Stimulated activated CD4-positive, alpha-beta T cell treated with anti-CD3 and anti-CD28 coated beads, TNF-alpha, amount 100 ng/mL, for 1 hour (primary cell): ENCODE data around the gene APOBEC3H.
A peak's percentile ranks its signal among the peaks of the same experiment; 100 is the strongest.

ENCODE experiments used
- DNase-seq, 3 donors: peaks; one replicate each; pipeline ENCODE4 v3.0.0-alpha.2; 2020; ENCODE audit warnings: low read depth in 3 of 3, low spot score in 1 of 3

APOBEC3H gene

DNA sequence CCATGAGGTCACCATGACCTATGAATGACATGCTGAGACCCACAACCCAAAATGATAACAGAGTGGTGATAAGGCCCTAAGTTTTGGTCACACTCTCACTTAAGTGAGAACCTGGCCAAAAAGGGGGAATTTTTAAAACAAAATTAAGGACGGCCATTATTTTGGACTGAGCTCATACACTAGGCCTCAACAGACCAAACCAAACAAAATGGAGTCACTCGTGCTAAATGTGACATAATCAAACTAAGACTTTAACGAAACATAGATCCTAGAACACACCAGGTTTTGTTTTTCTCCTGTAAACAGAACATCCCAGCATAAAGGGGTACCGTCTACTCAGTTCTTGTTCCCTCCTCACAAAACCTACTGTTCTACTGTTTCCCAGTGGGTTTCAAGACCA lies 11.4 kb downstream of the APOBEC3H start:
- no peak for DNase-seq

DNA sequence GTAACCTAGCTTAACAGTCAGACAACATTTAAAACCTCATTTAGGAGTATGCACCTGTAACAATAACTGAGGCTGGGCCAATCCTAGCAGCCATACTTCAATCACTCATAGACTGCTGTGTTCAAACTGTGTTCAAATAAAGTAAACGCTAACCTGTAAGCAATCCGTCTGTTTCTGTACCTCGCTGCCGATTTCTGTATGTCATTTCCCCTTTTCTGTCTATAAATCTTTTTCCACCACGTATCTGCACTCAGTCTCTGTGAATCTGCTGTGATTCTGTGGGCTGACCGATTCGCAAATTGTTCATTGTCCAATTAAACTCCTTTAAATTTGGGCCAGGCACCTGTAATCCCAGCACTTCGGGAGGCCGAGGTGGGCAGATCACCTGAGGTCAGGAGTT lies 12.3 kb downstream of the APOBEC3H start:
- no peak for DNase-seq

DNA sequence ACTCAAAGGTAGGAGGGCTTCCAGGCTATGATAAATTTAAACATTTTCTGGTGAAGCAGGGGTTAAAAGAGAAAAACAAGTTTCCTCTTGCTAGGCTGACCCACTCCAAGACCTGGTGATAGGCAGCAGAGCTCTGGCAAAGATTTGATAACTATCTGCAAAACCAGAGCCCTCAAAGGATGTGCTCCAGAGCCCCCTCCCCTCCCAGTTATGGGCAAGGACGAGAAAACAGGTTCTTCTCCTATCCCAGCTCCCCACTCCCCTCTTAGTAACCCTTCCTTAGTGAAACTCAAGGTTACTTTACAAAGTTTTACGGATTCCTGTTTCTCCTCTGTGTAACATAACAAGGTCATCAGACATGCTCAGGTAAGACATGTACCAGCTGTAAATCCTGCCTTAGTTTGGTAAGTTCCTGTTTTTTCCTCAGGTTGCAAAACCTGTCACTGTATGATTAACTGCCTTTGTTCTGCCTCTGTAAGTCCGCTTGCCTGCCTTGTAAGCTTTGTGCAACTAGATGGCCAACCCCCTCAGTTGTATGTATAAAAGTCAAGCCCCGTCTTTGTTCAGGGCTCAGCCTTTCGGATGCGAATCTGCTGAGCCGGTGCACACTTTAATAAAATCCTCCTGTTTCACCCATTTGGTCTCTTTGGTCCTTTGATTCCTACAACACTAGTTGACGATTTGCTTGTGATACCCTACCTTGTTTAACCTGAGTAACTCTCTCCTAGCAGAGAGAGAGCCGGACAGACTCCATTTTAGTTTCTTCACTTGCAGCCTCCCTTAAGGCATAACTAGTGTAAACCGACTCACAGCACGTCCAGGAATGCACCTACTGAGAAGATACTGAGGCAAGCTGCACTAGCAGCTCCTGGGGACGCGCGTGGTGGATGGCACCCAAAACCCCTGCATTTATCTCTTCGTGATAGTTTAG lies 13.9 kb downstream of the APOBEC3H start:
- DNase-seq = no peak

DNA sequence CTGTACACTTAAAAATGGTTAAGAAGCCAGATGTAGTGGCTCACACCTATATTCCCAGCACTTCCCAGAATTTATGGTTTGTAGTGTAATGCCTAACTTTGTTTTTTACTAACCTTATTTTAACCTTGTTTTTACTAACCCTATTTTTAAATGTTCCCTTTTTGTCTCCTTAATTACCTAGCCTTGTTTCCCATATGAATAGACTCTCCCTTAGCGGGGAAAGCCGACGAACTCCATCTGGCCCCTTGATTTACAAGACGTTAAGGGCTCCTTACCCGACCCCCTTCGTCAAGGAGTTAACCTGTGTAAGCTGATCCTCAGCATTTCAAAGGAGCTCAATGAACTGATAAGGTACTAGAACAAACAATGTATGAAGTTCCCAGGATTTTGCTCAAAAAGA lies 17.1 kb downstream of the APOBEC3H start:
- DNase-seq = no peak

DNA sequence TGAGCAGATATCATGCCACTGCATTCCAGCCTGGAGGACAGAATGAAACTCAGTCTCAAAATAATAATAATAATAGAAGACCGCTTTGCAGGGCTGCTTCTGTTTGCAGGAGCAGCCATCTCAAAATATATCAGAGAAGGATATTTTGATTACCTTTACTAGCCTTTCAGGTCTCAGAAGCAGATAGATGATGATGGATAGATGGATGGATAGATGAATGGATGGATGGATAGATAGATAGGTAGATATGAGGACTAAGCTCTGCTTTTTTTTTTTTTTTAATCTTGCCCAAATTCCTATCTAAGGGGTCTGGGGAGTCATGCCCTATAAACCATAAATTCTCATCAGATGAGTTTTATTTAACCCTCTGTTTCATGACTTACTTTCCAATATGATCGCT lies 18.5 kb downstream of the APOBEC3H start:
- DNase-seq = no peak

DNA sequence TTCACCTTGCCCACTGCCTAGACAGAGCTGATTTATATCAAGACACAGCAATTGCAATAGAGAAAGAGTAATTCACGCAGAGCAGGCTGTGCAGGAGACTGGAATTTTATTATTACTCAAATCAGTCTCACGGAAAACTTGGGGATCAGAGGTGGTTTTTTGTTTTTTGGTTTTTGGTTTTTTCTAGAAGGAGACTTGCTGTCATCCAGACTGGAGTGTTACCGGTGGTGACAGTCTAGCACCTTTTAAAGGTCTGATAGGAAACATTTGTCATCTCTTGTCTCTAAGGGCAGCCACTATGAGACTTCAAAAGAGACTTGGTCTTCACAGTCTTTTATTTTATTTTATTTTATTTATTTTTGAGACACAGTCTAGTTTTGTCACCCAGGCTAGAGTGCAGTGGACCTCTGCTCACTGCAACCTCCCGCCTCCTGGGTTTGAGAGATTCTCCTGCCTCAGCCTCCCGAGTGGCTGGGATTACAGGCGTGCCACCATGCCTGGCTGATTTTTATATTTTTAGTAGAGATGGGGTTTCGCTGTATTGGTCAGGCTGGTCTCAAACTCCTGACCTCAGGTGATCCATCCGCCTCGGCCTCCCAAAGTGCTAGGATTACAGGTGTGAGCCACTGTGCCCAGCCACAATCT lies 19.1 kb downstream of the APOBEC3H start:
- no peak for DNase-seq

DNA sequence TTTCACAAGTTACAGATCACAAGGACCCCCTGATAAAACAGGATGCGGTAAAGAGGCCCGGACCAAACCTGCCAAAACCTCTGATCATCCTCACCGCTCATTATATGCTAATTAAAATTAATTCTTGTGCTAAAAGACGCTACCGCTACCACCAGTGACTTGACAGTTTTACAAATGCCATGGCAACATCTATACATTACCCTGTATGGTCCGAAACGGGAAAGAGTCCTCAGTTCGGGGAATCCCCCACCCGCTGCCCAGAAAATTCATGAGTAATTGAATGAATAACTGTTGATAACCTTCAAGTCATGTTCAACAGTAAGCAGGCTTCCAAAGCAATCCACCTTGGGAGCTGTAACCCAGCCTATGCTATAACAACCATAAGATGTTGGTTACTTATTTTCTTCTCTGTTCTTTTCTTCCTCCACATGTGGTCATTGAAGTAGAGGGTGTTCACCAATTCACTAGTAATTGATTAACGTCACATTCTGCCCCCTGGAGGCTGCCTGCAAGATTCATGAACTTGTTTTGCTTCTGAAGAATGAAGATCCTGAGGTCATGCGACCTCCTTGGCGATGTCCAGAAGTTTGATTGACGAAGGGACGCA lies 20.6 kb downstream of the APOBEC3H start:
- DNase-seq = peak; percentile 31 to 41 (median 35)

DNA sequence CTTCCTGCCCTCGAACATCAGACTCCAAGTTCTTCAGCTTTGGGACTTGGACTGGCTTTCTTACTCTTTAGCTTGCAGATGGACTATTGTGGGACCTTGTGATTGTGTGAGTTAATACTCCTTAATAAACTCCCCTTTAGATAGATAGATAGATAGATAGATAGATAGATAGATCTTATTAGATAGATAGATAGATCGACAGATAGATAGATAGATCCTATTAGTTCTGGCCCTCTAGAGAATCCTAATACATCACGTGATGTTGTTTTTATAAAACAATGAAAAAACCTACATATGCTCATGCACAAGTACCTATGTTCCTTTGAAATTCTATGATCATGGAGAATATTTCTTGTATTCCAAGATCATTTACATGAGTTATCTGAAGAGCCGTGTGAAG lies 23.9 kb downstream of the APOBEC3H start:
- DNase-seq = no peak

DNA sequence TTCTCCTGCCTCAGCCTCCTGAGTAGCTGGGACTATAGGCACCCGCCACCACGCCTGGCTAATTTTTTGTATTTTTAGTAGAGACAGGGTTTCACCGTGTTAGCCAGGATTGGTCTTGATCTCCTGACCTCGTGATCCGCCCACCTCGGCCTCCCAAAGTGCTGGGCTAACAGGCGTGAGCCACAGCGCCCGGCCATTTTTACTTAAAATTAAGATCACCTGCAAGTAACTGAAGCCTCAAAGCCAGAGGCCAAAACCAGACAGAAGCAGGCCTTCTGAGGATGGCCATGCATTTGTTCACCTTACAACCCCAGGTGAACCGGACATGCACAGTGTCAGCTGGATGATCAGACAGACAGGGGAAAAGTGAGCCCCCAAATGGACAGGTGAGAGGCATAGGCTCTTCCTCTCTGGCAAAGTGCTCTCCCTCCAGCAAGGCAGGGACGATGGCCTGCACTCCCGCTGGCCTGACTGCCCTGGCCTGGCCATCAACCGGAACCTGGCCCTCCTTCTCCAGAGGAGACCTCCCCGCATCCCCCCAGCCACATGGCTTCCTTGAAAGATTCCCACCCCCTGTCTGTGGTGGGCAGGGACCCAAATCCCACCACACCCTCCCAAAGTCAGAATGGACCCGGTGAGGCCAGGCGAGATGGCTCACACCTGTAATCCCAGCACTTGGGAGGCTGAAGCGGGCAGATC lies 25.9 kb downstream of the APOBEC3H start:
- no peak for DNase-seq

DNA sequence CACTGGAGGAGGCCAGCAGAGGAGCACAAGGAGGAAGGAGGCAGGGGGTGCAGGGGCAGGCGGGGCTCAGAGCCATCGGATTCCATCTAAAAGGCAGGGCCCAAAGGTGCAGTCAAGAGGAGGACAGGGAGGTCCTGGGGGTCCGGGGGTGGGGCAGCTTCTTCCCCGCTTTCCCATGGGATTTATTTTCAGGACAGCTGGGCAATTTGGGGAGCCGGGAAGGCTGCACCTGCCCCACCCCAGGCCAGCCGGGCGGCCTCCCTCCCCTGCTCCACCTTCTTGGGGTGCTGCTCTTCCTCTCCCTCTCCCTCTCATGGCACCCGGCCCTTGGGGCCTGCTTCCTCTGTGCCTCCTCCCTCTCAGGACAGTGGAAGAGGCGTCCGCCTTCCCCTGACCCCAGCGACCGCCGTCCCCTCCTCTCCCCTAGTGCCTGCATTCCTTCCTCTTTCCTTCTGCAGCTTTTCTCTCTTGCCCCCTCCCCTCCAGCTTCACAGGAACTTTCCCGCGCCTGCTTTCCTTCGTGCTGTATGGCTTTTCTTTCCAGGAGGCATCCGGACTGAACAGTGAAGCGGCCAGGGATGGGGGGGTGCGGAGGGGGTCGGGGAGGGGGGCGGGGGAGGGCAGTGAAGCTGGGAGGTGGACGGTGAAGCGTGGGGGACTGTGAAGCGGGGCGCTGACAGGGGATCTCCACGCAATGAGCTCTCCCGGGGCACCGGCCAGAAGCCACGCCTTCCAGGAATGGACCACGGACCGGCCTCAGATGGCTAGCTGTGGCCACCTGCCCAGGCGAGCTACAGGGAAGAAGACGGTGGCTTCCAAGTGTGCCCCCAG lies 26.9 kb downstream of the APOBEC3H start:
- DNase-seq = no peak

DNA sequence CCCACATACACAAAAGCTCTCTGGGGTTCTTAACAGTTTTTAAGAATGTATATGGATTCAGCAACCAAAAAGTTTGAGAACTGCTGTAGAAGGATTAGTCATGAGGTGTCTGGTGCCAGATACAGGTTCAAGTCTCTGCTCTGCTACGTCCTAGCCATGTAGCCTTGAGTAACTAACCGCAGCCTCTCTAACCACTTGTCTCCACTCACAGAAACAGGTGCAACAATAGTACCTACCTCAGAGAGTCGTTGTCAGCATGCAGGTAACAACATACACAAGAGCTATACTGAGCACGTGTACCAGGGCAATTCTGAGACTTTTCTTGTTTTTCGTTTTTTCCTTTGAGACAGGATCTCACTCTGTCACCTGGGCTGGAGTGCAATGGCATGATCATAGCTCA lies 28.6 kb downstream of the APOBEC3H start:
- DNase-seq = no peak

DNA sequence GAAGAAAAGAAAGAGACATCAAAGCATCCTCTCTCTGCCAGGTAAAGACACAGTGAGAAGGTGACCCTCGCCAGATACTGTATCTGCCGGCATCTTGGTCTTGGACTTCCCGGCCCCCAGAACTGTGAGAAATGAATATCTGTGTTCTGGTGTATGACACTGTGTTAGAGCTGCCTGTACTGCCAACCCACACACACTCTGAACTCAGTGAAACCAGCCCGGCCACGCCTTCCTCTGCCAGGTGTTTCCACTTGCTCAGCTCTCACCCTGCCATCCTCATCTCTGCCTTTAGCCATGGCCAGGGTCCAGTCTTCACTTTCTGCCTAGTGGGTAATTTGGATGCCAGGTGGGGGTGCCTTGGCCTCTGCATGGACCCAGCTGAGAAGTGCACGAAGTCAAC lies 31.5 kb downstream of the APOBEC3H start:
- no peak for DNase-seq

DNA sequence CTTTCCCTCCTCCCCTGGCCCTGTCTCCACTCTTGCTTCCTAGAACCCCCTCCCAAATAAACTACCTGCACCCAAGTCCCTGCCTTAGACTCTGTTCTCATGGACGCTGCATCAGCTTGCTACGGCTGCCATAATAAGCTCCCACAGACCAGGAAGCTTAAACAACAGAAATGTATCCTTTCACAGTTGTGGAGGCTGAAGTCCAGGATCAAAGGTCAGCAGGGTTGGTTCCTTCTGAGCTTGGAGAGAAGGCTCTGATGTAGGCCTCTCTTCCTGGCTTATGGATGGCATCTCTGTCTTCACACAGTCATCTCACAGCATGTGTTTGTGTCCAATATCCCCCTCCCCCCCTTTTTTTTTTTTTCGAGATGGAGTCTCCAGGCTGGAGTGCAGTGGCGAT lies 32.0 kb downstream of the APOBEC3H start:
- DNase-seq = no peak

DNA sequence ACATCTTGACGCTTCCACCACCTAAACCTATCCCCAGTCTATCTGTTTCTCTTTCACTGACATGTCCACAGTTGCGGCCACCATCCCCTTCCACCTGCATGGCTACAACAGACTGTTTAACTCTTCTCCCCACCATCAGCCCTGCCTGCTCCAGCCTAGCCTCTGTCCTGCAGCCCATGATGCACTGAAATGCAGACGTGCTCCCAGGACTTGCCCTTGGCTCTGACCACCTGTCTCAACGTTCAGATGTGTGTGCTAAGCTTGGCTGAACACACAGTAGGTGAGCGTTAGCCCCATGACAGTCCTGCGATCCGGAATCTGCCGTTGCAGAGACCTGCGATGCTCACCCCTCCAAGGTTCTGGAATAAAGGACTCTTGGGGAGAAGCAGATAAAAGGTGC lies 32.7 kb downstream of the APOBEC3H start:
- no peak for DNase-seq

DNA sequence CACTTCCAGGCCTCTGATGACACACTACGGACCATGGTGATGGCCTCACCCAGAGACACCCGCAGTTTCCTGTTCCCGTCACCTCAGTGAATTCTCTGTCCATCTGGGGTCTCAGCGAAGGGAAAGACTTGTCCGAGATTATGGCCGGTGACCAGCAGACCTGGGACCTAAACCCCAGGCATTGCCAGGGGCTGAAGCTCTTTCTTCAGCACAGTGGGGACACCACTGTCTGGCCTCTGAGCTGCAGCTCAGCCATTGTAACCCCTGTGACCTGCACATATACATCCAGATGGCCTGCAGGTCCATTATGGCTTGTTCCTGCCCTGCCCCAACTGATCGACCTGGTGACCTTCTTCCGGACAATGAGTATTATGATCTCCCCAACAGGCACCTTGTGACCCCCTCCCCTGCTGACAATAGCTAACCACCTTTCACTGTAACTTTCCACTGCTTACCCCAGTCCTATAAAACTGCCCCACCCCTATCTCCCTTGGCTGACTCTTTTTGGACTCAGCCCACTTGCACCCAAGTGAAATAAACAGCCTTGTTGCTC lies 33.2 kb downstream of the APOBEC3H start:
- no peak for DNase-seq

DNA sequence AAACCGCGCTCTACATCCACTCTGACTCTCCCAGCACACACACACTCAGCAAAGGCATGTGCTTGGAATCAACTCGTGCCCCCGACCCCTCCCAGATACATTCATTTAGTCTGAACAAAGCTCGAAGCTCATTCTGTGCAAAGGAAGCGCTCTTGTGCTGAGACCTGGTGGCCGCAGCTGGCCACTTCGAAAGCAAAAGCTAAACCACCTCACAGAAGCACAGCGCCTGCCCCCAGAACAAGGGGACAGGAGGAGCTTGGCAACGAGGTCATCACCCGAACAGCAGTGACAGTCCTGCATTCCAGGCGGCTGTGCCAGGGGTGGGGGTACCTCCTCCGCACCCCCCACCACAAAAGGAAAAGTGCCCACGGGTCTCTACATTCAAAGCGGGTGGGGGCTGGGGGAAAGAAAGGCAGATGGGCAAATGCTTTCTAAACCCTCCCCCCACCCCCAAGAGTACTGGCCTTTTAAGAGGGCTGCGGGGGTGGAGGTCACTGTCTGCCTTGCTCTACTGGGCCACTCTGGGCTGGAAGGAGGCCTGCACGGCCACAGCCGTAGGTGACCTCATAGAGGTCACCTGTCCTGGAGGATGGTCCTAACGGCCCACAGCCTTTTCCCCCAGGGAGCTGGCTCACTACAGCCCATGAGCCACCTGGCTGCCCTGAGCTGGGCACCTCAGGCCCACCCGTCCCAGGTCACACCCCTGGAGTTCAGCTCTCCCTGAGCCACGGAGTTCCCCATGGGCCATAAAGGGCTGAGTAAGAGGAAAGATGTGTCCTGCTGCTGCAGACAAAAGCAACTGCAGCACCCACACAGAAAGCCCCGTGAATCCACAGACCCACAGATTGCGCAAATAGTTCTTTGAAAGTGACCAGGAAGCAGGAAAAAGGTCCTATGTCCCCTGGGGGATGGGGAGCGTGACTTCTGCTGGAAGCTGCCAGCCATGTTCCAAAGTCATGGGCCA lies 34.1 kb downstream of the APOBEC3H start:
- DNase-seq = no peak

DNA sequence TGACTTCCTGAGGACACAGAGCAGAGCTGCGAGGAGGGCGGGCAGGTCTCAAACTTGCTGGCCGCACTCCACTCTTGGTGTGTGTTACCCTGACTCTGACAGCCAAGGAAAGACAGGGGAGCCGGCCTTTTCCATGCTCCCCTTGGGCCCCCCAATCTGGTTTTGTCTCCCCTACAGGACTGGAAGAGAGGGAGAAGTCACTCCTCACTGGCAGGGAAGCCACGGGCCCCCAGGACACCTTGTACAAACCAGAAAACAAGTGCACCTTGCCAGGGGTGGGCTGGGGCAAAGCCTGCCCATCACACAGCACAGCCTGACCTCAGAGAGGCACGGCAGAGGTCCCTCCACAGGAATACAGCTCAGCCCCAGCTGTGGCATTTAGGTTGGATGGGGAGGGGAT lies 35.2 kb downstream of the APOBEC3H start:
- DNase-seq = no peak

DNA sequence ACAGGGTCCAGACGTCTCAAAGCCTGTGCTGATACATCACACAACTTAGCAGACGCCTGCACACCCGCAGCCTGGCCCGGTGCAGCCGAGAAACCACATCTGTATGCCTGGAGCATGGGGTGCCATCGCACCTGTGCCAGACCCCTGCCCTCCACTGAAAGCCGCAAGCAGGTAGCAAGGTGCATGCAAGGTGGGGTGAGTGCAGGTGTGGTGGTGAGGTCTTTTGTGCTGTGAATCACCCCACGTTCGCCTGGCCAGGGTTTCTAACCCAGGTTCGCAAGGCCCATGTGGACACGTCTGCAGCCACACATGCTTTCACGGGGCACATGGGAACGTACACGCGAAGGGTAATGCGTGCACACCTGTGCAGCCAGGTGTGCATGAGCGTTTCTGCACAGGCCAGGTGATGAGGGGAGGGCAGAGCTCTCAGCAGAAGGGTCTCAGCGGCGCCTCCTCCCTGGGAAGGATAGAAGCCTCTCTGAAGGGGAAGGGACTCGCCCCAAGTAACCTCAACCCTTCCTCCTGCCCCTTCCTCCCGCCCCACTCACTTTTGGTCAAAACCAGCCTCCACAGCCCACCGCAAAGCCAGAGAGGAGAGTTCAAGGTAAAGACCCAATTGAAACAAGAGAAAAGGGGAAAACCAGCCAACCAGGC lies 36.0 kb downstream of the APOBEC3H start:
- no peak for DNase-seq

DNA sequence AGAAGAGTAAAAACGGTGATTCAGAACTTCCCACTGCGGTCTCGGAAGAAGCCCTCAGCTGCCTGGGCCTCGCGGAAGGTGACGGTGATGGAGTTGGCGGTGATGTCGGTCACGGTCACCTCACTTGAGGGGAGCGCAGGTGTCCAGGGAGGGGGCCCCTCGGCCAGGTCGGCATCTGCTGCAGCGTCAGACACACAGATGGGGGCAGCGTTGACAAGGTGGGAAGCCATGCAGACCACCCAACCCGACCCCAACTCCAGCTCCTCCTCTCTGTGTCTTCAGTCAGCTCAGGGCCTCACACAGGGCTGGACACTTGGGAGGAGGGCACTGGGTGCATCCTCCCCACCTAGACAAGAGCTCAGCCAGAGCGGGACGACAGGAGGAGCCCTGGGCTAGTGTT lies 36.8 kb downstream of the APOBEC3H start:
- no peak for DNase-seq
